ENCODE measurements around the gene THSD4.
"Not testable (repeated sequence)": the region's sequence is repeated elsewhere in the genome, so short reads cannot be mapped to it uniquely, and the experiment has no call there.

The THSD4 gene

DNA sequence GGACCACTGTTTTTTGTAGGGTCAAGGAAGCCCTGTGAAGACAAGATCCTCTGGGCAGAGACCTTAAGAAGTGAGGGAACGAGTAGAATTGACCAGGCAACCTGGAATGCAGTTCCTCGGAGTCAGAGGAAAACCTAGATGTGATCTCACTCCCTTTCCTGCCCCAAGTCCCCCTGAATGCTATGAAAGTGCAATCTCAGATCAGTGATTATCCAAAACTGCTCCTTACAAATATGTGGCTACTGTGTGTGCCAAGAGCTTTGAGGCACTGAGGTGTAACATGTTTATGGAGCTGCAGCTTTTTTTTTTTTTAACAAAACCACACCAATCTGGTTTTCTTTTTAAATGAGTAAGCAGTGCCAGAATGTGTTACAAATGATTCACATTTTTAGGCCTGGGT lies 35.8 kb downstream of the THSD4 start:
- Histone ChIP-seq H3K27ac (ENCODE audit: low read depth, low read length, severe bottlenecking) (no peak overlapping the region), H3K4me1 (ENCODE audit: control insufficient read depth, insufficient read depth, low read length, poor library complexity, severe bottlenecking) (peaks cover 14% of the 10 kb centered on the region), H3K36me3 (ENCODE audit: control insufficient read depth, insufficient read depth, low read length) (peaks cover 6% of the 10 kb centered on the region), H3K4me3 (ENCODE audit: extremely low read depth, insufficient read depth, low read length, poor library complexity, severe bottlenecking) (no peak overlapping the region), H3K9me3 (ENCODE audit: control insufficient read depth, low read length) (no peaks in the 10 kb centered on the region)
- WGBS, 2 experiments (ENCODE audit: insufficient coverage in 2 of 2), result 78 to 93% methylated on average over 1 to 2 of the region's 2 CpGs

- peaks cover 10% of the 10 kb centered on the region for H3K36me3 ChIP-seq (ENCODE audit: control insufficient read depth, insufficient read depth, low read length)
- H3K4me3 ChIP-seq (ENCODE audit: extremely low read depth, insufficient read depth, low read length, poor library complexity, severe bottlenecking), result no peak overlapping the region
- no peak overlapping the region for H3K27ac ChIP-seq (ENCODE audit: low read depth, low read length, severe bottlenecking)
- H3K4me1 ChIP-seq (ENCODE audit: control insufficient read depth, insufficient read depth, low read length, poor library complexity, severe bottlenecking), result peaks cover 14% of the 10 kb centered on the region
- no peaks in the 10 kb centered on the region for H3K9me3 ChIP-seq (ENCODE audit: control insufficient read depth, low read length)
- WGBS, 2 experiments (ENCODE audit: insufficient coverage in 2 of 2), result 92 to 100% methylated on average over 2 of the region's 7 CpGs
Observed at GRCh38 chr15:71152542-71152941, 37.3 kb downstream of the THSD4 start.

GRCh38 chr15:71153823-71154524 lies 38.7 kb downstream of the THSD4 start:
- Histone ChIP-seq H3K4me1 (ENCODE audit: control insufficient read depth, insufficient read depth, low read length, poor library complexity, severe bottlenecking) (peaks cover 14% of the 10 kb centered on the region), H3K27ac (ENCODE audit: low read depth, low read length, severe bottlenecking) (no peak overlapping the region), H3K4me3 (ENCODE audit: extremely low read depth, insufficient read depth, low read length, poor library complexity, severe bottlenecking) (no peak overlapping the region), H3K36me3 (ENCODE audit: control insufficient read depth, insufficient read depth, low read length) (peaks cover 10% of the 10 kb centered on the region), H3K9me3 (ENCODE audit: control insufficient read depth, low read length) (no peaks in the 10 kb centered on the region)
- WGBS, 2 experiments (ENCODE audit: insufficient coverage in 2 of 2), result 73 to 79% methylated on average over 4 to 6 of the region's 8 CpGs

DNA sequence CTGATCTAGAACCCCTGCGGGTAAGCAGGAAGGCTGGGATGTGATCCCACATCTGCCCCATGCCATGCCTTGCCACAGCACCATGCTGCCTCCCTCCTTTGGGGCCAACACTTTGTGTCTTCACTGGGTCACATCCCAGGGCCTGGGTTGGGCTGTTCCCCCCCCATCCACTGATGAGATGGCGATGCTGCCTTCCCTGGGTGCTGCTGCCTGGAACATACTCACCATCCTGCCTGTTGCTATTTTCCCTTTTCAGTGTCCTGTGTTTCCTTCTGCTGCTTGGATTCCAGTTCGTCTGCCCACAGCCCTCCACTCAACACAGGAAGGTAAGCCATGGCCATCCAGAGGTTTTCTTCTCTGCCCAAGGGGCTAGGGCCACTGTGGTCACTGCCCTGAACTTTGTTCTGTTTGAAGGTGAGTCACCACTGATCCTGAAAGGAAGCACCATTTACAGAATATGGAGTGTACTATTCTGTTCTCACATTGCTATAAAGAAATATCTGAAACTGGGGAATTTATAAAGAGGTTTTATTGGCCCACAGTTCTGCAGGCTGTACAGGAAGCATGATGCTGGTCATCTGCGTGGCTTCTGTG lies 39.4 kb downstream of the THSD4 start:
- 84 to 100% methylated on average over 3 to 4 of the region's 4 CpGs for WGBS, 2 experiments (ENCODE audit: insufficient coverage in 2 of 2)
- peaks cover 10% of the 10 kb centered on the region for H3K36me3 ChIP-seq (ENCODE audit: control insufficient read depth, insufficient read depth, low read length)

GRCh38 chr15:71155534-71155933 lies 40.3 kb downstream of the THSD4 start:
- peaks cover 10% of the 10 kb centered on the region for H3K36me3 ChIP-seq (ENCODE audit: control insufficient read depth, insufficient read depth, low read length)
- H3K4me1 ChIP-seq (ENCODE audit: control insufficient read depth, insufficient read depth, low read length, poor library complexity, severe bottlenecking), result peaks cover 3% of the 10 kb centered on the region
- H3K27ac ChIP-seq (ENCODE audit: low read depth, low read length, severe bottlenecking), result no peak overlapping the region
- WGBS, 2 experiments (ENCODE audit: insufficient coverage in 2 of 2), result 100% methylated on average over 1 to 2 of the region's 2 CpGs
- H3K4me3 ChIP-seq (ENCODE audit: extremely low read depth, insufficient read depth, low read length, poor library complexity, severe bottlenecking), result no peak overlapping the region
- H3K9me3 ChIP-seq (ENCODE audit: control insufficient read depth, low read length), result no peaks in the 10 kb centered on the region

More for the DNA sequence above, 39.4 kb downstream of the THSD4 start:
- peaks cover 10% of the 10 kb centered on the region for H3K4me1 ChIP-seq (ENCODE audit: control insufficient read depth, insufficient read depth, low read length, poor library complexity, severe bottlenecking)
- H3K4me3 ChIP-seq (ENCODE audit: extremely low read depth, insufficient read depth, low read length, poor library complexity, severe bottlenecking), result no peak overlapping the region
- no peak overlapping the region for H3K27ac ChIP-seq (ENCODE audit: low read depth, low read length, severe bottlenecking)
- no peaks in the 10 kb centered on the region for H3K9me3 ChIP-seq (ENCODE audit: control insufficient read depth, low read length)

- Histone ChIP-seq H3K9me3 (ENCODE audit: control insufficient read depth, low read length) (peaks cover 14% of the 10 kb centered on the region), H3K27ac (ENCODE audit: low read depth, low read length, severe bottlenecking) (no peak overlapping the region), H3K4me3 (ENCODE audit: extremely low read depth, insufficient read depth, low read length, poor library complexity, severe bottlenecking) (no peak overlapping the region), H3K4me1 (ENCODE audit: control insufficient read depth, insufficient read depth, low read length, poor library complexity, severe bottlenecking) (no peaks in the 10 kb centered on the region), H3K36me3 (ENCODE audit: control insufficient read depth, insufficient read depth, low read length) (peaks cover 5% of the 10 kb centered on the region)
- WGBS, 2 experiments (ENCODE audit: insufficient coverage in 2 of 2), result 100% methylated on average over 1 of the region's 1 CpG; no CpG with 5 or more reads in 1 of the 2 experiments
Observed at GRCh38 chr15:71160976-71161375, 45.7 kb downstream of the THSD4 start.

DNA sequence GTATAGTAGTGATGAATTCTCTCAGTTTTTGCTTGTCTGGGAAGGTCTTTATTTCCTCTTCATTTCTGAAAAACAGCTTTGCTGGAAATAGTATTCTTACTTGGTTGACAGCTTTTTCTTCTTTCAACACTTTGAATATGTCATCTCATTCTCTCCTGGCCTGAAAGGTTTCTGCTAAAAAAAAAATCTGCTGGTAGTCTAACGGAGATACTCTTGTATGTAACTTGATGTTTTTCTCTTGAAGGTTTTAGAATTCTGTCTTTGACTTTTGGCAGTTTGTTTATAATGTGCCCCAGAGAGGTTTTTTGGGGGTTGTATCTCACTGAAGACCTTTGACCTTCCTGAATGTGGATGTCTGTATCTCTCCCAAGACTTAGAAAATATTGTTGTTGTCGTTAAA lies 47.0 kb downstream of the THSD4 start:
- peaks cover 14% of the 10 kb centered on the region for H3K9me3 ChIP-seq (ENCODE audit: control insufficient read depth, low read length)
- H3K36me3 ChIP-seq (ENCODE audit: control insufficient read depth, insufficient read depth, low read length), result no peaks in the 10 kb centered on the region
- no peak overlapping the region for H3K27ac ChIP-seq (ENCODE audit: low read depth, low read length, severe bottlenecking)
- no peaks in the 10 kb centered on the region for H3K4me1 ChIP-seq (ENCODE audit: control insufficient read depth, insufficient read depth, low read length, poor library complexity, severe bottlenecking)
- WGBS, 2 experiments (ENCODE audit: insufficient coverage in 2 of 2), result 100% methylated on average over 1 of the region's 2 CpGs
- H3K4me3 ChIP-seq (ENCODE audit: extremely low read depth, insufficient read depth, low read length, poor library complexity, severe bottlenecking), result no peak overlapping the region

GRCh38 chr15:71164606-71165005 lies 49.3 kb downstream of the THSD4 start:
- not testable (repeated sequence) for H3K4me3 ChIP-seq (ENCODE audit: extremely low read depth, insufficient read depth, low read length, poor library complexity, severe bottlenecking); H3K36me3 ChIP-seq (ENCODE audit: control insufficient read depth, insufficient read depth, low read length)
- no CpG with 5 or more reads among the region's 5 CpGs for WGBS, 2 experiments (ENCODE audit: insufficient coverage in 2 of 2)

GRCh38 chr15:71167445-71168165 lies 52.3 kb downstream of the THSD4 start:
- WGBS, 2 experiments (ENCODE audit: insufficient coverage in 2 of 2), result 82 to 87% methylated on average over 3 of the region's 3 CpGs
- Histone ChIP-seq H3K27ac (ENCODE audit: low read depth, low read length, severe bottlenecking) (no peak overlapping the region), H3K4me1 (ENCODE audit: control insufficient read depth, insufficient read depth, low read length, poor library complexity, severe bottlenecking) (no peaks in the 10 kb centered on the region), H3K9me3 (ENCODE audit: control insufficient read depth, low read length) (peaks cover under 1% of the 10 kb centered on the region), H3K4me3 (ENCODE audit: extremely low read depth, insufficient read depth, low read length, poor library complexity, severe bottlenecking) (no peak overlapping the region), H3K36me3 (ENCODE audit: control insufficient read depth, insufficient read depth, low read length) (peaks cover 5% of the 10 kb centered on the region)

More at GRCh38 chr15:71164606-71165005, 49.3 kb downstream of the THSD4 start:
- not testable (repeated sequence) for H3K27ac ChIP-seq (ENCODE audit: low read depth, low read length, severe bottlenecking); H3K4me1 ChIP-seq (ENCODE audit: control insufficient read depth, insufficient read depth, low read length, poor library complexity, severe bottlenecking)
- peaks cover 14% of the 10 kb centered on the region for H3K9me3 ChIP-seq (ENCODE audit: control insufficient read depth, low read length)

DNA sequence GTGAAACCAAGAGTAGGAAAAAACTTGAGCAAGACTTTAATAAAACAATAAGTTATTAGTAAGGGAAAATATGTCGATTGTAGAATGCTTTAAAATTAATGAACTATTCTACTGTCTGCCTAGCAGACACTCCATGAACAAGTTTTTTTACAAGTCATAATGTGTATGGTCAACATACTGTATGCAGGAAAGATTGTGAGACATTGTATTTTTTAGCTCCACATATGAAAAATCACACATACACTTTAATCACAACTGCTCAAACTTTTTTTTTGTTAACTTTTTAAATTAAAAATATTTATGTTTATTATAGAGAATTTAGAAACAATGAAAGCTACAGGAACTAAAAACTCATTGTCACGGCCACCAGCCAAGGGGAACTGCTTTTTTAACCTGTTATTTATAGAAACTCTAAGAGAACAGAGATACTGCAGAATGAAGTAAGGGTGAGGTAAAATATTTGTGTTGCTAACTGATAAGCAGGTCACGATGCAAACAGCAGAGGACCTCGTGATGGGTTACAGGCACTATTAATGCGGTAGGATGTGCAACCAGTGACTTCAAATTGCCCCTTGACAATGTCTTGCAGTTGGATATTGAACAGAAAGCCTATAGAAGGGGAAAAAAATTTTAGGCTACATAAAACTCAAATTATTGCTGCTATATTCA lies 53.0 kb downstream of the THSD4 start:
- no peak overlapping the region for H3K4me3 ChIP-seq (ENCODE audit: extremely low read depth, insufficient read depth, low read length, poor library complexity, severe bottlenecking)
- no peaks in the 10 kb centered on the region for H3K9me3 ChIP-seq (ENCODE audit: control insufficient read depth, low read length)
- no peak overlapping the region for H3K27ac ChIP-seq (ENCODE audit: low read depth, low read length, severe bottlenecking)
- H3K36me3 ChIP-seq (ENCODE audit: control insufficient read depth, insufficient read depth, low read length), result peaks cover 5% of the 10 kb centered on the region
- WGBS, 2 experiments (ENCODE audit: insufficient coverage in 2 of 2), result 93 to 100% methylated on average over 1 to 3 of the region's 5 CpGs
- H3K4me1 ChIP-seq (ENCODE audit: control insufficient read depth, insufficient read depth, low read length, poor library complexity, severe bottlenecking), result no peaks in the 10 kb centered on the region
